ENCODE results near the gene TMOD1.

DNA sequence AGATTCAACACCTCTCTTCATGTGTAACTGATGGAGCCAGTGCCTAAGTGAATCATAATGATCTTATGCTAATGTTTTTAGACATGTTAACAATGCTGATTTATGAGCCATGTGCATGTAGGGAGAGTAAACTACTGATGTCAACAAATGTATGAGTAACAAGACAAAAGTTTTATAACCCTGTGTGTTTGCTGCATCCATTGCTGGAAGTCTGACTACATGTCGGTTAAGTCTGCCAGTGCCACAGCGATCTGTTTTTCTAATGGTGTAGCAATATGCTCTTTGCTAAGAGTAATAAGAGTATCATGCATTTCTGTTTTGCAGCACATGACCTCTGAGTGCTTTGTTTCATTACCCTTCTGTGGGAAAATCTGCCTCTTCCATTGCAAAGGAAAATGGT, 26.4 kb upstream of the TMOD1 start:
- no peak for TF ChIP-seq POLR2AphosphoS5 (IDR thresholded peaks at IDR 0.05; ENCODE audit: low read depth, low read length)
- TF ChIP-seq POLR2A (IDR thresholded peaks at IDR 0.05; ENCODE audit: low read depth, low read length): no peak
- no peak for TF ChIP-seq TAF1 (IDR thresholded peaks at IDR 0.05; ENCODE audit: borderline replicate concordance, low read depth, low read length)
